ENCODE measurements around the gene OR13H1.
"Not testable (repeated sequence)": the region's sequence is repeated elsewhere in the genome, so short reads cannot be mapped to it uniquely, and the experiment has no call there.

Gene OR13H1, protein sequence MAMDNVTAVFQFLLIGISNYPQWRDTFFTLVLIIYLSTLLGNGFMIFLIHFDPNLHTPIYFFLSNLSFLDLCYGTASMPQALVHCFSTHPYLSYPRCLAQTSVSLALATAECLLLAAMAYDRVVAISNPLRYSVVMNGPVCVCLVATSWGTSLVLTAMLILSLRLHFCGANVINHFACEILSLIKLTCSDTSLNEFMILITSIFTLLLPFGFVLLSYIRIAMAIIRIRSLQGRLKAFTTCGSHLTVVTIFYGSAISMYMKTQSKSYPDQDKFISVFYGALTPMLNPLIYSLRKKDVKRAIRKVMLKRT

GRCh38 chrX:131543774-131544173, at the start of gene OR13H1:
TSS of gene OR13H1 (plus strand) at chrX:131544074. CDS start at chrX:131544074, 0 bp downstream.
- TF ChIP-seq, protein P1, sequence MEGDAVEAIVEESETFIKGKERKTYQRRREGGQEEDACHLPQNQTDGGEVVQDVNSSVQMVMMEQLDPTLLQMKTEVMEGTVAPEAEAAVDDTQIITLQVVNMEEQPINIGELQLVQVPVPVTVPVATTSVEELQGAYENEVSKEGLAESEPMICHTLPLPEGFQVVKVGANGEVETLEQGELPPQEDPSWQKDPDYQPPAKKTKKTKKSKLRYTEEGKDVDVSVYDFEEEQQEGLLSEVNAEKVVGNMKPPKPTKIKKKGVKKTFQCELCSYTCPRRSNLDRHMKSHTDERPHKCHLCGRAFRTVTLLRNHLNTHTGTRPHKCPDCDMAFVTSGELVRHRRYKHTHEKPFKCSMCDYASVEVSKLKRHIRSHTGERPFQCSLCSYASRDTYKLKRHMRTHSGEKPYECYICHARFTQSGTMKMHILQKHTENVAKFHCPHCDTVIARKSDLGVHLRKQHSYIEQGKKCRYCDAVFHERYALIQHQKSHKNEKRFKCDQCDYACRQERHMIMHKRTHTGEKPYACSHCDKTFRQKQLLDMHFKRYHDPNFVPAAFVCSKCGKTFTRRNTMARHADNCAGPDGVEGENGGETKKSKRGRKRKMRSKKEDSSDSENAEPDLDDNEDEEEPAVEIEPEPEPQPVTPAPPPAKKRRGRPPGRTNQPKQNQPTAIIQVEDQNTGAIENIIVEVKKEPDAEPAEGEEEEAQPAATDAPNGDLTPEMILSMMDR (conservative IDR thresholded peaks at IDR 0.05; ENCODE audit: low read depth, low read length), result no peak
- DNase-seq (ENCODE audit: low read depth), result no peak
- no peak within 1 kb of the TSS for H3K4me3 ChIP-seq (ENCODE audit: low read depth, low read length)

GRCh38 chrX:131501556-131501955, 42.3 kb upstream of the OR13H1 start:
- H3K4me3 ChIP-seq (ENCODE audit: low read depth, low read length); DNase-seq (ENCODE audit: low read depth): not testable (repeated sequence)

- H3K4me3 ChIP-seq (ENCODE audit: low read depth, low read length), result no peak overlapping the region
- TF ChIP-seq, protein P1 (conservative IDR thresholded peaks at IDR 0.05; ENCODE audit: low read depth, low read length), result no peak
- no peak for DNase-seq (ENCODE audit: low read depth)
Measured at GRCh38 chrX:131513159-131513914, 30.5 kb upstream of the OR13H1 start.

GRCh38 chrX:131521824-131522223, 22.1 kb upstream of the OR13H1 start:
- TF ChIP-seq, protein P1 (conservative IDR thresholded peaks at IDR 0.05; ENCODE audit: low read depth, low read length), result no peak
- no peak for DNase-seq (ENCODE audit: low read depth)
- H3K4me3 ChIP-seq (ENCODE audit: low read depth, low read length), result no peak overlapping the region

DNA sequence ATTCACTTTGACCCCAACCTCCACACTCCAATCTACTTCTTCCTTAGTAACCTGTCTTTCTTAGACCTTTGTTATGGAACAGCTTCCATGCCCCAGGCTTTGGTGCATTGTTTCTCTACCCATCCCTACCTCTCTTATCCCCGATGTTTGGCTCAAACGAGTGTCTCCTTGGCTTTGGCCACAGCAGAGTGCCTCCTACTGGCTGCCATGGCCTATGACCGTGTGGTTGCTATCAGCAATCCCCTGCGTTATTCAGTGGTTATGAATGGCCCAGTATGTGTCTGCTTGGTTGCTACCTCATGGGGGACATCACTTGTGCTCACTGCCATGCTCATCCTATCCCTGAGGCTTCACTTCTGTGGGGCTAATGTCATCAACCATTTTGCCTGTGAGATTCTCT, 344 bp downstream of the OR13H1 start:
- TF ChIP-seq, protein P1 (conservative IDR thresholded peaks at IDR 0.05; ENCODE audit: low read depth, low read length), result no peak
- DNase-seq (ENCODE audit: low read depth), result no peak
- no peak overlapping the region for H3K4me3 ChIP-seq (ENCODE audit: low read depth, low read length)

GRCh38 chrX:131549011-131549410, 5.1 kb downstream of the OR13H1 start:
- no peak for DNase-seq (ENCODE audit: low read depth)
- H3K4me3 ChIP-seq (ENCODE audit: low read depth, low read length), result no peak overlapping the region
- TF ChIP-seq, protein P1 (conservative IDR thresholded peaks at IDR 0.05; ENCODE audit: low read depth, low read length), result no peak

GRCh38 chrX:131552453-131552852, 8.6 kb downstream of the OR13H1 start:
- not testable (repeated sequence) for H3K4me3 ChIP-seq (ENCODE audit: low read depth, low read length); DNase-seq (ENCODE audit: low read depth)

DNA sequence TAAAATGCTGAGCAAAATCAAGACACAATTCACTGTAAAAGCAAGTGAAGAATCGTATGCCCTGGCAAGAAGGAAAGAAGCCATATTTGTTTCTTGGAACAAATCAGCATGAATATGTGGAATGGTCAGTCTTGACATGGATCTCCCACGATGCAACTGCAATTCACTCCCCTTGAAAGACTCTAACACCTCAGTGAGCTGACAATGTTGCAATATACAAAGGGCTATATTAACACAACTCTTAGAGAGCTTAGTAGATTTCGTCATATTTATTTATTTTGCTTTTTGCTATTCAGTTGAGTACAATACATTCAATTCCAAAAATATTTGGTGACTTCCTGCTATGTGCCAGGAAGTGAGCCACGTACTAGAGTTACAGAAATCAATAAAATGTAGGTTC, 14.7 kb downstream of the OR13H1 start:
- H3K4me3 ChIP-seq (ENCODE audit: low read depth, low read length), result no peak overlapping the region
- DNase-seq (ENCODE audit: low read depth), result no peak
- TF ChIP-seq, protein P1 (conservative IDR thresholded peaks at IDR 0.05; ENCODE audit: low read depth, low read length), result no peak

Measured in choroid plexus epithelial cell (primary cell).